Mesendoderm (in vitro differentiated cells): ENCODE data around the gene FOXP1.
A peak's percentile ranks its signal among the peaks of the same experiment; 100 is the strongest.

Source experiments
- DNase-seq: peaks from one replicate; pipeline ENCODE4 v3.0.0; 2013
- H2AK5ac ChIP-seq: 2 replicates; pipeline ENCODE4 v1.6.1; 2013; ENCODE audit warnings: low read length, inconsistent platforms
- H2BK120ac ChIP-seq: 2 replicates; pipeline ENCODE4 v1.6.1; 2013; ENCODE audit warnings: low read depth, mild to moderate bottlenecking, low read length, moderate library complexity, mixed read lengths
- H2BK15ac ChIP-seq: replicated peaks from 2 replicates; pipeline ENCODE4 v1.6.1; 2013; ENCODE audit warnings: low read depth, mild to moderate bottlenecking, moderate library complexity
- H2BK5ac ChIP-seq: 2 replicates; pipeline ENCODE4 v1.6.1; 2013; ENCODE audit warnings: low read length, inconsistent platforms
- H3K18ac ChIP-seq: 2 replicates; pipeline ENCODE4 v1.6.1; 2013; ENCODE audit warnings: mild to moderate bottlenecking, low read length, mixed read lengths
- H3K23ac ChIP-seq: one replicate; pipeline ENCODE4 v1.6.1; 2013; ENCODE audit warnings: low read length
- H3K27ac ChIP-seq: 2 replicates; pipeline ENCODE4 v1.5.1; 2013; ENCODE audit warnings: low read depth, mild to moderate bottlenecking, inconsistent platforms, low read length, moderate library complexity
- H3K27me3 ChIP-seq: 2 replicates; pipeline ENCODE4 v1.6.1; 2013; ENCODE audit warnings: low read length, control low read depth, mild to moderate bottlenecking, inconsistent platforms; ENCODE audit not compliant: insufficient read depth, poor library complexity
- H3K36me3 ChIP-seq: 2 replicates; pipeline ENCODE4 v1.6.1; 2013; ENCODE audit warnings: low read length, inconsistent platforms; ENCODE audit not compliant: control insufficient read depth, insufficient read depth
- H3K4ac ChIP-seq: one replicate; pipeline ENCODE4 v1.6.1; 2013; ENCODE audit warnings: low read depth, mild to moderate bottlenecking, low read length, moderate library complexity
- H3K4me1 ChIP-seq: 2 replicates; pipeline ENCODE4 v1.6.1; 2013; ENCODE audit warnings: low read depth, low read length, inconsistent platforms; ENCODE audit not compliant: control insufficient read depth
- H3K4me2 ChIP-seq: 2 replicates; pipeline ENCODE4 v1.6.1; 2013; ENCODE audit warnings: low read length
- H3K4me3 ChIP-seq: 2 replicates; pipeline ENCODE4 v1.5.1; 2013; ENCODE audit warnings: mild to moderate bottlenecking, low read length
- H3K56ac ChIP-seq: one replicate; pipeline ENCODE4 v1.6.1; 2013; ENCODE audit warnings: low read length
- H3K79me1 ChIP-seq: 2 replicates; pipeline ENCODE4 v1.6.1; 2013; ENCODE audit warnings: low read length, inconsistent platforms
- H3K79me2 ChIP-seq: 2 replicates; pipeline ENCODE4 v1.6.1; 2013; ENCODE audit warnings: mild to moderate bottlenecking, low read length; ENCODE audit not compliant: control insufficient read depth, insufficient read depth
- H3K9ac ChIP-seq: 2 replicates; pipeline ENCODE4 v1.6.1; 2013; ENCODE audit warnings: low read length, inconsistent platforms
- H4K5ac ChIP-seq: one replicate; pipeline ENCODE4 v1.6.1; 2013; ENCODE audit warnings: low read length
- H4K8ac ChIP-seq: one replicate; pipeline ENCODE4 v1.6.1; 2013; ENCODE audit warnings: low read depth, mild to moderate bottlenecking, control low read depth, low read length, moderate library complexity
- WGBS: extraction: QIAGEN DNeasy Blood & Tissue Kit; methylation state at CpG from one replicate; pipeline ENCODE4 v1.1.7; 2013; ENCODE audit warnings: low lambda C conversion rate, missing lambda C conversion rate; ENCODE audit not compliant: insufficient coverage; ENCODE audit errors: extremely low coverage; 5-methylcytosine and 5-hydroxymethylcytosine counted together
- small RNA-seq: library from polyadenylated mRNA; stranded (forward); fragments of <200 nt; extraction: miRNeasy Mini kit (QIAGEN cat#:217004); gene quantifications from one replicate; pipeline ENCODE3, GENCODE V24; 2013; ENCODE audit not compliant: insufficient read depth

The FOXP1 gene

GRCh38 chr3:70916375-70917055 lies 667.0 kb downstream of the FOXP1 start:
- no peak overlapping the region for H3K4me3 ChIP-seq
- DNase-seq: no peak
- no peaks in the 10 kb centered on the region for H3K4me1 ChIP-seq
- H4K5ac ChIP-seq: no peak overlapping the region
- H3K27me3 ChIP-seq: no peaks in the 10 kb centered on the region
- H2BK120ac ChIP-seq: no peak overlapping the region
- no peaks in the 10 kb centered on the region for H3K36me3 ChIP-seq
- H3K4me2 ChIP-seq: no peak overlapping the region
- H3K79me2 ChIP-seq: no peaks in the 10 kb centered on the region
- no peak overlapping the region for H4K8ac ChIP-seq
- no peak overlapping the region for H3K23ac ChIP-seq
- H3K56ac ChIP-seq: no peak overlapping the region
- H3K9ac ChIP-seq: no peak overlapping the region
- H3K4ac ChIP-seq: no peak overlapping the region
- H3K79me1 ChIP-seq: no peaks in the 10 kb centered on the region
- no peak overlapping the region for H3K27ac ChIP-seq
- no peak overlapping the region for H2BK5ac ChIP-seq
- no peak overlapping the region for H2BK15ac ChIP-seq
- H3K18ac ChIP-seq: no peak overlapping the region
- H2AK5ac ChIP-seq: no peak overlapping the region
- WGBS: no CpG with 5 or more reads among the region's 4 CpGs

GRCh38 chr3:70914862-70915261 lies 668.7 kb downstream of the FOXP1 start:
- Histone ChIP-seq H3K36me3 (no peaks in the 10 kb centered on the region), H3K4ac (no peak overlapping the region), H2BK15ac (no peak overlapping the region), H3K56ac (no peak overlapping the region), H3K79me1 (no peaks in the 10 kb centered on the region), H3K27me3 (no peaks in the 10 kb centered on the region), H3K79me2 (no peaks in the 10 kb centered on the region), H2BK5ac (no peak overlapping the region), H2BK120ac (no peak overlapping the region), H3K23ac (no peak overlapping the region), H3K4me1 (no peaks in the 10 kb centered on the region), H3K18ac (no peak overlapping the region), H3K4me2 (no peak overlapping the region), H4K8ac (no peak overlapping the region), H3K27ac (no peak overlapping the region), H3K4me3 (no peak overlapping the region), H4K5ac (no peak overlapping the region), H3K9ac (no peak overlapping the region), H2AK5ac (no peak overlapping the region)
- no peak for DNase-seq
- no CpG with 5 or more reads among the region's 1 CpG for WGBS

GRCh38 chr3:70911719-70912118 lies 671.8 kb downstream of the FOXP1 start:
- Histone ChIP-seq H3K4me2 (no peak overlapping the region), H3K23ac (no peak overlapping the region), H2BK5ac (no peak overlapping the region), H2BK15ac (no peak overlapping the region), H3K4me1 (no peaks in the 10 kb centered on the region), H3K79me2 (no peaks in the 10 kb centered on the region), H4K8ac (no peak overlapping the region), H4K5ac (no peak overlapping the region), H2AK5ac (no peak overlapping the region), H2BK120ac (no peak overlapping the region), H3K27me3 (no peaks in the 10 kb centered on the region), H3K79me1 (no peaks in the 10 kb centered on the region), H3K9ac (no peak overlapping the region), H3K18ac (no peak overlapping the region), H3K36me3 (no peaks in the 10 kb centered on the region), H3K27ac (no peak overlapping the region), H3K4me3 (no peak overlapping the region), H3K56ac (no peak overlapping the region), H3K4ac (no peak overlapping the region)
- WGBS: no CpG with 5 or more reads among the region's 5 CpGs
- DNase-seq: no peak

DNA sequence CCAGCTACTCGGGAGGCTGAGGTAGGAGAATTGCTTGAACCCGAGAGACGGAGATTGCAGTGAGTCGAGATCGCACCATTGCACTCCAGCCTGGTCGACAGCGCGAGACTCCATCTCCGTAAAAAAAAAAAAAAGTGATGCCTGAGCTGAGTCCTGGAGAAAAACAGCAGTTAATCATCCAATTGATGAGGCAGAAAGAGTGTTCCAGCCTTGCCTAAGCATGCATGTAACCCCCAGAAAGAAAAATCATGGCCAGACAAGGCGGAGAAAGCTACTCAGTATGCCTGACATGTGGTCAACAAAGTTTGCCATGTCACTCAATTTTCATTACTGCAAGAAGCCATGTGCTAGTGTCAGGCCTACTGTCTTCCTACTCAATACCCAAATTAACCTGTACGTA lies 678.0 kb downstream of the FOXP1 start:
- H3K23ac ChIP-seq: no peak overlapping the region
- H2BK120ac ChIP-seq: no peak overlapping the region
- no peak overlapping the region for H2AK5ac ChIP-seq
- H3K4me1 ChIP-seq: no peaks in the 10 kb centered on the region
- H4K8ac ChIP-seq: no peak overlapping the region
- no peak overlapping the region for H3K4me3 ChIP-seq
- no peak overlapping the region for H3K18ac ChIP-seq
- H2BK15ac ChIP-seq: no peak overlapping the region
- H3K4ac ChIP-seq: no peak overlapping the region
- DNase-seq: no peak
- no CpG with 5 or more reads among the region's 11 CpGs for WGBS
- no peak overlapping the region for H3K27ac ChIP-seq
- H3K4me2 ChIP-seq: no peak overlapping the region
- no peaks in the 10 kb centered on the region for H3K27me3 ChIP-seq
- no peak overlapping the region for H2BK5ac ChIP-seq
- no peak overlapping the region for H4K5ac ChIP-seq
- H3K9ac ChIP-seq: no peak overlapping the region
- no peaks in the 10 kb centered on the region for H3K36me3 ChIP-seq
- H3K79me1 ChIP-seq: no peaks in the 10 kb centered on the region
- H3K79me2 ChIP-seq: no peaks in the 10 kb centered on the region
- no peak overlapping the region for H3K56ac ChIP-seq

Small RNAs within 50 kb of the gene (small RNA-seq; reads per million reads assigned to genes)
- 4.5 reads per million, percentile 66 among the genes with 10 or more reads in this experiment for gene MIR1284
